GM19239 (cell line): ENCODE results near the gene TEK.

ENCODE experiments used
- DNase-seq: peaks from one replicate; pipeline ENCODE4 v3.0.0; 2011; ENCODE audit warnings: low spot score; ENCODE audit not compliant: insufficient read length
- FAIRE-seq: peaks from 2 replicates; lab custom pipeline; 2011; peaks lifted over from hg19 to GRCh38; lab: Jason Lieb, UNC

Gene TEK

GRCh38 chr9:27165670-27166069 is 56.6 kb downstream of the TEK start:
- no peak for DNase-seq

DNA sequence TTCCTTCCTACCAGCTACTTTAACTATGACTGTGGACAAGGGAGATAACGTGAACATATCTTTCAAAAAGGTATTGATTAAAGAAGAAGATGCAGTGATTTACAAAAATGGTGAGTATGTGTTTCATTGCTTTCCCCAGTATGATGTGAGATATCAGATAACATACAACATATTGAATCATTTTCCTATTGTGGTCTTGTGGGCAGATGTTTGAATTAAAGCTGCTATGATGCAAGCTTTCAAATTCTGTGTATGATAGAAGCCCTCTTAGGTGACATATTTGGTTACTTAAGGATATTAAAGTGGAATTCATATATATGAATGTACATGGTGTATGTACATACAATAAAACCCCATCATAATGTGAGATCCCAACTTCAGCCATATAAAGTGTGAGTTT is 59.5 kb downstream of the TEK start:
- no peak for FAIRE-seq

More at GRCh38 chr9:27165670-27166069, 56.6 kb downstream of the TEK start:
- FAIRE-seq, result no peak

GRCh38 chr9:27168951-27169350 is 59.9 kb downstream of the TEK start:
- FAIRE-seq, result no peak

More for the DNA sequence above, 59.5 kb downstream of the TEK start:
- no peak for DNase-seq

GRCh38 chr9:27176971-27177370 is 67.9 kb downstream of the TEK start:
- FAIRE-seq (no peak), DNase-seq (no peak)

More at GRCh38 chr9:27168951-27169350, 59.9 kb downstream of the TEK start:
- no peak for DNase-seq

DNA sequence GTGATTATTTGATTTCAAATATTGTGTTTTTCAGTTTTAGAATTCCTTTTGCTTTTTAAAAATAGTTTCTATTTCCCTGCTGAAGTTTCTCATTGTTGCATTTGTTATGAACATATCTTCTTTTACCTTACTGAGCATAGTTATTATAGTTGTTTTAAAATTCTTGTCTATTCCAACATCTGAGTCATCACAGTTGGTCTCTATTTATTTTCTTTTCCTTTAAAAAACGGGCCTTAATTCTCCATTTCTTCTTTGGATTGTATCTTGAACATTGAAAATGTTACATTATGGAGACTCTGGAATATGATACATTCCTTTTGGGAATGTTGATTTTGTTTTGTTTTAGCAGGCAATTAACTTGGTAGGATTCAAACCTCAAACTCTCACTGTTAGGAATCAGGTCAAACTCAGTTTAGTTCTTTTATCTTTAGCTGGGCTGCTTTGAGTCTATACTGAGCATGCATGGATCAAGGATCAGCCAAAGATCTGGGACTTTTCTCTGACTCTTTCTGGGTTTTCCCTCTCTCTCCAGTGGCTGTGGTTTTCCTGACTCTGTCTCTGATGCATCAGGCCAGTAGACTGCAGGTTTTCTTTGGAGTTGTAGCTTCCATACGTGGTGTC is 70.3 kb downstream of the TEK start:
- FAIRE-seq (no peak), DNase-seq (no peak)

DNA sequence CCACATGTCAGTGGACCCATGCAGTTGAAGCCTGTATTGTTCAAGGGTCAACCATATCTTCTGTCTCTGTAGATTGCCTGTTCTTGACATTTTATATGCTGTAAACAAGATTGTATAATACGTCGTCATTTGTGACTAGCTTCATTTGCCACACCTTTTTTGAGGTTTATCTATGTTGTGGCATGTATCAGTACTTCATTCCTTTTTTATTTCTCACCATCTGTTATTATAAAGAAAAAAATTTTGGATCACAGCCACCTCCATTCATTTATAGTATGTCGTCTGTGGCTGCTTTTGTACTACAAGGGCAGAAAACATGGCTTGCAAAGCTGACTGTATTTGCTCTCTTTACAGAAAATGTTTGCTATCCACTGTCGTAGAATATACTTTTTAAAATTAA is 72.4 kb downstream of the TEK start:
- no peak for FAIRE-seq
- no peak for DNase-seq

DNA sequence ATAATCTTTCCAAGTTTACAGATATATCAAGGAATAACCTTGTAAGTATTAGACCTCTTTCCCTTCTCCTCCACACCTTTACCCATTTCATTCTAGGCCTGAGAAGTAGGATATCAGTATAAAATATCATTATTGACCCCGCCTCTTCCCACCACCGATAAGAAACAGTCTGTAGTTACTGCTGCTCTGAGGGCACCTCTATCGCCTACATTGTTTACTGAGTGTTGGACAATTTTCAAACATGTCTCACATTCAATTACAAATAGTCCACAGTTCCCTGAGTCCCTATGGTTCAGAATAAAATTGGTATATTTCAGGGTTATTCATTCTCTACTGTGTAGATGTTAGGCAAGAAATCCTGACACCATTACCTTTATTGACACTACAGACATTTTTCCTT is 73.4 kb downstream of the TEK start:
- no peak for DNase-seq
- no peak for FAIRE-seq

DNA sequence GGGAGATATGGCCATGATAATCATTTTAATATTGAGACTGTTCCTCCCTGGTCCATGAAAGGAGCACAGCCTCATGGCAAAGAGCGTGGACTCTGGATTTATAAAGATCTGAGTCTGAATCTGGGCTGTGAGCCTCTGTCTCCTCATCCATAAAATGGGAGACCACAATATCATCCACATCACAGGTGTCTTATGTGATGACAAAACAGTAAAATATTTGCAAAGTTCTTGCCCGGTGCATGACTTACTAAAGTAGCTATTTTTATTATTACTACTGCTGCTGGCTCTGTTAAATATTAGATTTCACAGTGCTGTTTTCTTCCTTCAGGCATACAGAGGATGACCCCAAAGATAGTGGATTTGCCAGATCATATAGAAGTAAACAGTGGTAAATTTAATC is 74.1 kb downstream of the TEK start:
- no peak for FAIRE-seq
- DNase-seq, result no peak

DNA sequence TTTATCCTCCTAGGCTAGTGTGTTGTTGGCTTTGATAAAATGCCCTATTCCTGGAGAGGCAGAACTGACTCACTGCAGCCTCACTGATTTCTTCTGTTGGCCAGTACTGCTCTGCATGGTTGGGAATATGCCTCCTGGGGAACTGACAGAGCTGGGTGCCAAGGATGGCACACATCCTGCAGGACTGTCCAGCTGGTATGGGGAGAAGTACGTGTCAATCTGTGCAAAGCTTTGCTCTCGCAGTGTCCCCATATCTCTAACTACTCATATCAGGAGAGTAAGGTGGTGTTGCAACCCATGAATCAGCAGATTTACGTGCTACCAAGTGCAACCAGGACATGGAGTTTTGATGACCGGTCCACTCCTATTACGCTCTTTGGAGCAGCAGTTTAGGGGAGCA is 74.7 kb downstream of the TEK start:
- DNase-seq, result no peak
- no peak for FAIRE-seq

DNA sequence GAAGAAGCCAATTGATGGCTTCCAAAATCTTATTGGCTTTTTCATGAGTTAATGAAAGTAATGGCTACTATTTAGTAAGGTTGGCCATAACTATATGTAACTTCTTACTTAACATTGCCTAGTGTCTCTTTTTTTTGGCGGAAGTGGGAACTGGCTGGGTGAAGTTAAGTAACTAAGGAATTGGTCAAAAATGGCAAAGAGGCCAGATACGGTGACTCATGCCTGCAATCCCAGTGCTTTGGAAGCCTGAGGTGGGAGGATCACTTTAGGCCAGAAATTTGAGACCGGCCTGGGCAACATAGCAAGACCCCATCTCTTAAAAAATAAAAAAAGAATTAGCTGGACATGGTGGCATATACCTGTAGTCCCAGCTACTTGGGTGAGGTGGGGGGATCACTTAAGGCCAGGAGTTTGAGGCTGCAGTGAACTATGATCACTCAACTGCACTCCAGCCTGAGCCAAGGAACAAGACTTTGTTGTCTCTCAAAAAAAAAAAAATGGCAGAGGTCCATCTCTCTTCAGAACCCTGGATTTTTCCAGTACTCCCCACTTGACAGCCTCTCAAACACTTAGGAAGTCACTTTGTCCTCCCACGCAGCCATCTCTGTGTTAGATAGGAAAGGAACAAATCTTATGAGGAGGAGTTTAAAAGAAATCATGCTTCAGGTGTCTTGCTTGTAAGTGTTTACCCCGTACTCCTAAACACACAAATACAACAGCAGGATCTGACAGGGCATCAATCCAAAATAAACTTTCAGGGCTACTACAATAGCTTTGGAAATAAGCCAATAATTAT is 75.7 kb downstream of the TEK start:
- DNase-seq (no peak), FAIRE-seq (no peak)

DNA sequence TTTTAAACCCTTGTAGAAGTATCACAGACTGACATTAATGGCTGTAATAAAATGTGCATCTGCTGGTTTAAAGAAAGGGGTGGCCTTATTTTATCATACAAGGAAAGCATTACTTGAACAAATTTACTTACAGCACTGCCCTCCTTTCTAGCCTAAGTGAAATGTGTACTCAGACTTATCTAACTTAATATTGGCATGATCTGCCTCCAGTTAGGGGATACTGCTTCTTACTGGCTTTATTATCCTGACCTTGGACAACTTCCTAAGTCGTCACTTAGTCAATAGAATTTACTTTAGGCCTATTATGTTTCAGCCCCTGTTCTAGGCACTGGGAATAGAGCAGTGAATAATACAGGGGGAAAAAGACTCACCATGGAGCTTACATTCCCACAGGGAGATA is 79.4 kb downstream of the TEK start:
- FAIRE-seq (no peak), DNase-seq (no peak)

GRCh38 chr9:27189426-27189825 is 80.4 kb downstream of the TEK start:
- FAIRE-seq, result no peak
- no peak for DNase-seq

DNA sequence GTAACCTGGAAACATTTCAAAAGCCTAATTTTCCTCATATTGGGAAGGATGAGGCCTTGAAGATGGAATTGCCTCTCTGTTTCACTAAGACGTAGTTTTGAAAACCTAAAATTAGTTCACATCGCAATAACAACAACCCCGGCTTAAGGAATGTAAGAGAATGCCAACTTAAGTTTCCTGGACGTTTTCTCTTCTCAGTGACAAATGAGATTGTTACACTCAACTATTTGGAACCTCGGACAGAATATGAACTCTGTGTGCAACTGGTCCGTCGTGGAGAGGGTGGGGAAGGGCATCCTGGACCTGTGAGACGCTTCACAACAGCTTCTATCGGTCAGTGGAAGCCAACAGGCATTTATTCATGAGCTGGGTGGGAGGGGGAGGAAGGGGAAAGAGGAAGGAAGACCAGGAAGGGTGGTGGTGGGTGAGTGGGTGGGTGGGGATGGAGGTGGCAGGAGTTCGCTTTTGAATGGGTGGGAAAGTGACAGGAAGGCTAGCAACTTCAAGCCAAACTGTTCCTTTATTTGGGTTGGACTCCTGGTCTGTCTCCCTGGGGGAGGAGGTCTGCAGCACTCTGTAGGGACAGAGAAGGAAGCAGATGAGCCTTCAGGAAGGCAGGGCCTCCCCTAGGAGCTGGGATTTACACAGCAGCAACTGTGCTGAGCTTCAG is 83.4 kb downstream of the TEK start:
- no peak for DNase-seq
- FAIRE-seq, result no peak

DNA sequence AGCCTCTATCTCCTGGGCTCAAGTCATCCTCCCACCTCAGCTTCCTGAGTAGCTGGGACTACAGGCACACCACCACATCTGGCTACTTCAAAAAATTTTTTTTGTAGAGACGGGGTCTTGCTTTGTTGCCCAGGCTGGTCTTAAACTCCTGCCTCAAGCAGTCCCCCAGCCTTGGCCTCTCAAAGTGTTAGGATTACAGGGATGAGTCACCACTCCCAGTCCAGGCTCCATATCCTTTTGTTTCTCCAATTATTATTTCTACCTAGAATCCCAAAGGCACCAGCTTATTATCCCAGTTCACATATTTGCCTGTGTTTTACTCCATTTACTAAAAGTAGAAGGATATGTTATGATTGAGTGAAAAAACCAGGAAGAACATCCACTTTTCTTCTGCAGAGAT is 84.9 kb downstream of the TEK start:
- DNase-seq (no peak), FAIRE-seq (no peak)

DNA sequence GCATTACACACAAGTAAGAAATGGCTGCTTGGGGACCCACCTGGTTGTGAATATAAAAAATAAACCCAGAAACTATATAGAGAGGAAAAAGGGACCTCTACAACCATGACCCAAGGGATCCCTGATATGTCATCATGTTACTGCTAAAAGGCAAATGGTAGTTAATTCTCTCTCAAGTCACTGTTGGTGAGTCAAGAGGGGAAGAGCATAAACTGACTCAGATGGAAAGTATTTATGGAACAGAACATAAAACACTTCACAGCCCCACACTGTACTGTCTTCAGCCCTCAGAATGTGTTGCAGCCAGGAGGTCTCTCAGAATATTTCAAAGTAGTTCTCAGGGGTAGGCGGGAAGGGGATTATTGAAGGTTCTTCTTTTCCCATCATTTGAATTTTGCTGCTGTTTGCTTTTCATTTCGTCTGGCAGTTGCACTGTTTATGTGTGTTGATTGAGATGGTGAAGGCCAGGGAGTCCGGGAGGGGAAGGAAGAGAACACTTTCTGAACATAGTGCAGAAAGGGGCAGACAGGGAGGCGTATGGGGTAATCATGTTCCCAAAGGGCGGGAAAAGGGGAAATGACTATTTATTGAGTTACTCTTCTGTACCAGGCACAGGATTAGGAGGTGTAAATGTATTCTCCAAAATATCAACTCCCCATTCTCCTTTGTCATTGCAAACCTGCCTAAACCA is 85.5 kb downstream of the TEK start:
- DNase-seq (no peak), FAIRE-seq (no peak)

DNA sequence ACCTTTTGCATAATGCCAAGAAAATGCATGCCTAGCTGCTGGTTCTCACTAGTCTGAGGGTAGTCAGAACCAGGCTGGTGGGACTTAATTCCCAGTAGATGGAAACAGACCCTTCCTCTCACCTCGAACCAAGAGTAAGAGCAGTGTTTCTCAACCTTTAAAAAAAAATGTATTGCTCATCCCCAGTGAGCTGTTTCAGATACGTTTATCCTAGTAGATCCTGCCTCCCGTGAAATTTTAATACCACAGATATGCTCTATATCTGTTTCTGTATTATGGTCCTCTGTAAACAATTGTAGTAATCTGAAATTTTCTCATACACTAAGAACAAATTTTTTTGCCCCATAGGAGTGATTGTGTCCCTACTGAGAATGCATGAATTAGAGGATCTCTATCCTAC is 86.2 kb downstream of the TEK start:
- DNase-seq, result no peak
- no peak for FAIRE-seq

GRCh38 chr9:27196383-27196782 is 87.4 kb downstream of the TEK start:
- FAIRE-seq (no peak), DNase-seq (no peak)

DNA sequence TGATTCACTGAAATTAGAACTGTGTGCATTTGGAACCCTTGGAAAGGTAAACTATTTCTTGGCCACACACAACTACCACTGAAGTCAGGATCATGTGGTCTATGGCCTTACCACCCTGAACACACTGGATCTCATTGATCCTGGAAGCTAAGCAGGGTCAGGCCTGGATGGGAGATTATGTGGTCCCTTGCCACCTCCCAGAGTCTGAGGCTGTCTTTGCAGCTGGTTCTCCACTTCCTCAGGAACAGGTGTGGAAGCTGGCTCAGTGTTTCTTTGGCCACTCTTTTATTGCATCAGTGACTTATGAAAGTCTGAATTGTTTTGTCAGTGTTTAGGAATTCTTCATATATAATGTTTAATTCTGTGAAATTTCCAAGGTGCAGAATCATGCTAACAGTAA is 89.2 kb downstream of the TEK start:
- FAIRE-seq (no peak), DNase-seq (no peak)

- no peak for FAIRE-seq
- no peak for DNase-seq
Measured at GRCh38 chr9:27202056-27202455, 93.0 kb downstream of the TEK start.

DNA sequence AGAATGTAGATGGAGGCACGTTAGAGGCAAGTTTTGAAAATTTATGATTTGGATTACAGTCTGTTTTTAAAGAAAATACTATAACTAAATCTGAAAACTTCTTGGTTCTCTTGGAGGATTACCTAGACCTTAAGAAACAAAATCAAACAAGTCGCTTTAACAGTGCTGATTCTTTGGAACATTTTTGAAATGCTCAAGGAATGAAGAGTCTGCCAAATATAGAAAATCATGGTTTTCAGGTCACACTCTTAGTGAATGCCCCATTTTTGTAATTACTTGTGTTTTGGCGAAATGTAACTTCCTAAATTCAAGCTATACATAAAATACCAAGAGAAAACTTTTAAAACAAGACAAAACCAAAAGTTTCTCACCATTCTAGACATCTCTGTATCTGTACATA is 94.8 kb downstream of the TEK start:
- no peak for FAIRE-seq
- DNase-seq, result no peak

DNA sequence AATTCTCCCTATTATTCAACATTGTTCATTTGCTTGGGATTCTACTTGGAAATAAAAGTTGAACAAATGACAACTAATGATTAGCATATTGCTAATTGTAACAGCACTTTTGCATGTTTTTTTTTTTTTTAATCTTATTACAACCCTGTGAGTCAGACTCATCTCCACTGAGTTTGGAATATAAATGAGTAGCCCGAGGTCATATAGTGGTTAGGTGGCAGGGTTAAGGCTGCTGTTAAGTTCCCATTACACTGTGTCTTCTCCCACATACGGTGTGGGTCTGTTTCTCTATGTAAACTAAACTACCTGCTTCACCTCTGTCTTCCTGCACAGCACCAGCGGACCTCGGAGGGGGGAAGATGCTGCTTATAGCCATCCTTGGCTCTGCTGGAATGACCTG is 95.6 kb downstream of the TEK start:
- no peak for FAIRE-seq

More for the DNA sequence above, 95.6 kb downstream of the TEK start:
- DNase-seq, result no peak
